Right lobe of liver (tissue), 4 donors: ENCODE data around the gene SCFD2.

Experiments used
- POLR2A ChIP-seq: fragments of 450-650 bp; IDR thresholded peaks from one replicate; pipeline ENCODE4 v1.6.1; 2017; ENCODE audit warnings: antibody characterized with exemption, mild to moderate bottlenecking
- TF ChIP-seq, protein P1 (sequence below), 4 donors: fragments of 200-600 bp in 3 of 4; fragments of 450-650 bp in 1 of 4; IDR thresholded peaks; one replicate each; pipeline versions ENCODE4 v1.5.1 to v1.8.0; 2016 to 2022; ENCODE audit warnings: antibody characterized with exemption in 4 of 4, mild to moderate bottlenecking in 2 of 4
- donor health status: DM: no; HTN: no; CAD: no.
- donor health status: DM: no; HTN: no; CAD: no.
- donor health status: DM: no; HTN: yes; CAD: no.

- TF ChIP-seq, protein P1, sequence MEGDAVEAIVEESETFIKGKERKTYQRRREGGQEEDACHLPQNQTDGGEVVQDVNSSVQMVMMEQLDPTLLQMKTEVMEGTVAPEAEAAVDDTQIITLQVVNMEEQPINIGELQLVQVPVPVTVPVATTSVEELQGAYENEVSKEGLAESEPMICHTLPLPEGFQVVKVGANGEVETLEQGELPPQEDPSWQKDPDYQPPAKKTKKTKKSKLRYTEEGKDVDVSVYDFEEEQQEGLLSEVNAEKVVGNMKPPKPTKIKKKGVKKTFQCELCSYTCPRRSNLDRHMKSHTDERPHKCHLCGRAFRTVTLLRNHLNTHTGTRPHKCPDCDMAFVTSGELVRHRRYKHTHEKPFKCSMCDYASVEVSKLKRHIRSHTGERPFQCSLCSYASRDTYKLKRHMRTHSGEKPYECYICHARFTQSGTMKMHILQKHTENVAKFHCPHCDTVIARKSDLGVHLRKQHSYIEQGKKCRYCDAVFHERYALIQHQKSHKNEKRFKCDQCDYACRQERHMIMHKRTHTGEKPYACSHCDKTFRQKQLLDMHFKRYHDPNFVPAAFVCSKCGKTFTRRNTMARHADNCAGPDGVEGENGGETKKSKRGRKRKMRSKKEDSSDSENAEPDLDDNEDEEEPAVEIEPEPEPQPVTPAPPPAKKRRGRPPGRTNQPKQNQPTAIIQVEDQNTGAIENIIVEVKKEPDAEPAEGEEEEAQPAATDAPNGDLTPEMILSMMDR (IDR thresholded peaks at IDR 0.05) = no peak
- TF ChIP-seq POLR2A = no peak
Measured at GRCh38 chr4:52891743-52892142, 474.1 kb downstream of the SCFD2 start.
